B cell (primary cell): ENCODE results near the gene ARL11.

ENCODE experiments used
- EZH2 ChIP-seq: IDR thresholded peaks from 2 replicates; pipeline ENCODE4 v1.6.1; 2012; ENCODE audit warnings: borderline replicate concordance, low read depth, mild to moderate bottlenecking, moderate library complexity, low read length; ENCODE audit not compliant: insufficient read depth, poor library complexity, severe bottlenecking
- TF ChIP-seq, protein P1 (sequence below): fragments of 200-600 bp; IDR thresholded peaks from one replicate; pipeline ENCODE4 v1.8.0; 2022; ENCODE audit warnings: antibody characterized with exemption, mild to moderate bottlenecking

DNA sequence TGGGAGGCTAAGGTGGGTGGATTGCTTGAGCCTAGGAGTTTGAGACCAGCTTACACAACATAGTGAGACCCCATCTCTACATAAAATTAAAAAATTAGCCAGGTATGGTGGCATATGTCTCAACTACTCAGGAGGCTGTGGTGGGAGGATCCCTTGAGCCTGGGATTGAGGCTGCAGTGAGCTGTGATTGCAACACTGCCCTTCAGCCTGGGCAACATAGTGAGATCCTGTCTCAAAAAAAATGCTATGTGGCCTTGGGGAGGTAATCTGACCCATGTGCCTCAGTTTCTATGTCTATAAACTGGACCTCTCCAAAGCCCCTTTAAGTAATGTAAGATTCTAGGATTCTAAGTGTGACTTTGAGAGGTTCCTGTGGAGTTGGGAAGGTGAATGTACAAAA is 25.2 kb downstream of the ARL11 start:
- TF ChIP-seq, protein P1, sequence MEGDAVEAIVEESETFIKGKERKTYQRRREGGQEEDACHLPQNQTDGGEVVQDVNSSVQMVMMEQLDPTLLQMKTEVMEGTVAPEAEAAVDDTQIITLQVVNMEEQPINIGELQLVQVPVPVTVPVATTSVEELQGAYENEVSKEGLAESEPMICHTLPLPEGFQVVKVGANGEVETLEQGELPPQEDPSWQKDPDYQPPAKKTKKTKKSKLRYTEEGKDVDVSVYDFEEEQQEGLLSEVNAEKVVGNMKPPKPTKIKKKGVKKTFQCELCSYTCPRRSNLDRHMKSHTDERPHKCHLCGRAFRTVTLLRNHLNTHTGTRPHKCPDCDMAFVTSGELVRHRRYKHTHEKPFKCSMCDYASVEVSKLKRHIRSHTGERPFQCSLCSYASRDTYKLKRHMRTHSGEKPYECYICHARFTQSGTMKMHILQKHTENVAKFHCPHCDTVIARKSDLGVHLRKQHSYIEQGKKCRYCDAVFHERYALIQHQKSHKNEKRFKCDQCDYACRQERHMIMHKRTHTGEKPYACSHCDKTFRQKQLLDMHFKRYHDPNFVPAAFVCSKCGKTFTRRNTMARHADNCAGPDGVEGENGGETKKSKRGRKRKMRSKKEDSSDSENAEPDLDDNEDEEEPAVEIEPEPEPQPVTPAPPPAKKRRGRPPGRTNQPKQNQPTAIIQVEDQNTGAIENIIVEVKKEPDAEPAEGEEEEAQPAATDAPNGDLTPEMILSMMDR: no peak
- no peak for TF ChIP-seq EZH2
